M059J (cell line): ENCODE measurements around the gene ZCCHC14. TPM values are rescaled to one million over a fixed set of nuclear protein-coding genes. Genes with fewer than 3 reads are reported as not detected.
"Not testable (repeated sequence)": the region's sequence is repeated elsewhere in the genome, so short reads cannot be mapped to it uniquely, and the experiment has no call there.

Experiments used
- DNase-seq: peaks from one replicate; pipeline ENCODE4 v3.0.0-alpha.2; 2012; ENCODE audit warnings: low read depth
- total RNA-seq: library from RNA; depleted of rRNA; stranded (reverse); fragments of >200 nt; shearing (Covaris generic); gene quantifications from 2 replicates; pipeline ENCODE4 v1.2.3, GENCODE V29; 2014

Gene ZCCHC14
- total RNA-seq, 1 experiment from 2014 or later, result 7.8 TPM

DNA sequence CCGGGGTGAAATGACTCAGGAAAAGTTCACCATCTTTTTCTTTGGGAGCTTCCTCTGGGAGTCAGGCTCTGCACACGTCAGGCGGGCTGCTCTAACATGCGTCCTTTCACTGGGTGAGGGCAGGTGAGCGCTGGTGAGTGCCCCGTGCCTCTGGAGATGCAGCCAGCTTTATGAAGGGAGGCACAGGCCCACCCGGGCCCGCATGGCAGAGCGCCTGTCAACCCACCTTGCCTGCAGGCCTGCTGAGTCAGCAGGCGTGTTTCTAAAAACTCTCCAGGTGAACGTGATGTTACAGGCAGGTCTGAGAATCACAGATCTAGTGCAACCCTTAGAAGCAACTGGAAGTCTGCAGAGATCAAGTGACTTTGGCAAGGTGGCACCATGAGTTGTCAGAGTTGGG is 82.3 kb downstream of the ZCCHC14 start:
- DNase-seq, result no peak

GRCh38 chr16:87409781-87410180 is 83.0 kb downstream of the ZCCHC14 start:
- no peak for DNase-seq

GRCh38 chr16:87409153-87409552 is 83.7 kb downstream of the ZCCHC14 start:
- DNase-seq, result no peak

- peak; percentile 57 for DNase-seq
These were observed 85.2 kb downstream of the ZCCHC14 start for GRCh38 chr16:87407511-87408112.

DNA sequence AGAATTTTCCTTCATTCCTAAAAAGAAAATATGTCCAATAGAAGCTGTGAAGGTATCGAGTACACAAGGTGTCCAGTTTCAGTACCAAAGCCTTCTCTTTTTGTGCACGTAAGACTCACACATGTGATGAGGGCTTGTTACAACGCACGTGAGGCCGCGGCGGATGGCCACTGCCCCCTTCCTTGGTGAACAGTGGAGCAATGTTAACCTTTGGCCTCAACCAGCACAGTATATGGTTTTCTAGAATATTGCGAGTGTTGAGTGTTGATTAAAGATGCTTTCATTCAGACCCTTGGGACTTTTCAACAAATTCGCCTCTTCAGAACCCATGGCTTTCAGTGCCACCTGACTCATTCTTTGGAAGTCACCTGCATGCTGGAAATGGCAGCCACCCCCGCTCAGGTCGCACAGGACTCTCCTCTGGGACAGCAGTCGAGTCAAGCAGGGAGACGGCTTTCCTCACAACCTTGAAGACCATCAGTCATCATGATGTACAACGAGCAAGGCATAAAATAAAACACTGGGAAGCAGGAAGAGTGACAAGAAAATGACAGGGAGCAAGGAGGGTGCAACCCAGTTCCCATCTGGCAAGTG is 86.2 kb downstream of the ZCCHC14 start:
- DNase-seq, result no peak

DNA sequence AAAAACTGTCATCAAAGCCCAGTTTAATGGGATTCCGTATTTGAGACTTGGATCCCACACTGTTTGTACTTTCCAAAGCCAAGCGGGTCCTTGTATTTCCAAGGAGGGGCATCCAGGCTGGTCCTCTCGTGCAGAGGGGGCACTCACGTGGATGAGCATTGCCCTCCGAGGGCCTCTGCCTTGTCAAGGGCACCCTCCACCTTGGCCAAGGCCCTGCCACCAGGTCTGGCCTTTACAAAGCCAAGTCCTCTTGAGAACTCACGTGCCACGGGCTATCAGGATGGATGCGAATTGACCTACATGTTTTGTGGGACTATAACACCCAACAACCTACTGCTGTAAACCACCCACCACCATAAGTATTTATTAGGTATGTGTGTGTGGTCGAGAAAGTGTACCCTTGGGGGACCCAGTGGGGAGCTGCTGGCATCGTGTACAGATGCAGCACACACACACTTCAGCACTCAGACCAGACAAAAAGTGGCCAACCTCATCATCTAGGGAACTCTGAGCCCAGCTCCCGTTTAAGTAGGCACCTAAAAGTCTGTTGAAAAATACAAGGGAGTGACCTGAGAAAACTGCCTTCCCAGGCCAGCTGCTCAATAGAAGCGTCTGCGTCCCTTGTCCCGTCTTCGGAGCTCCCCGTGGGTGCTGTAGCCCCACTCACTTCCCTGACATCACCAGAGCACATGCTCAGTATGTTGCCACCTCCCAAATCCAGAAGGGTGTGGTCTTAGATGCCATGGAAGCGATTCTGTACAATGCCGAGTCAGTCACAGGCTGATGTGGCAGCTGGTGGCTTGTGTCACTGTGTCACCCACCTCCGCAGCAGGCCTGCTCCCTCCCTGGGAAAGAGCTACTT is 87.8 kb downstream of the ZCCHC14 start:
- no peak for DNase-seq

GRCh38 chr16:87395181-87395842 is 97.5 kb downstream of the ZCCHC14 start:
- no peak for DNase-seq

- DNase-seq, result no peak
These were observed 99.2 kb downstream of the ZCCHC14 start for GRCh38 chr16:87393680-87394055.

GRCh38 chr16:87392821-87393679 is 99.8 kb downstream of the ZCCHC14 start:
- DNase-seq, result peak; percentile 56

DNA sequence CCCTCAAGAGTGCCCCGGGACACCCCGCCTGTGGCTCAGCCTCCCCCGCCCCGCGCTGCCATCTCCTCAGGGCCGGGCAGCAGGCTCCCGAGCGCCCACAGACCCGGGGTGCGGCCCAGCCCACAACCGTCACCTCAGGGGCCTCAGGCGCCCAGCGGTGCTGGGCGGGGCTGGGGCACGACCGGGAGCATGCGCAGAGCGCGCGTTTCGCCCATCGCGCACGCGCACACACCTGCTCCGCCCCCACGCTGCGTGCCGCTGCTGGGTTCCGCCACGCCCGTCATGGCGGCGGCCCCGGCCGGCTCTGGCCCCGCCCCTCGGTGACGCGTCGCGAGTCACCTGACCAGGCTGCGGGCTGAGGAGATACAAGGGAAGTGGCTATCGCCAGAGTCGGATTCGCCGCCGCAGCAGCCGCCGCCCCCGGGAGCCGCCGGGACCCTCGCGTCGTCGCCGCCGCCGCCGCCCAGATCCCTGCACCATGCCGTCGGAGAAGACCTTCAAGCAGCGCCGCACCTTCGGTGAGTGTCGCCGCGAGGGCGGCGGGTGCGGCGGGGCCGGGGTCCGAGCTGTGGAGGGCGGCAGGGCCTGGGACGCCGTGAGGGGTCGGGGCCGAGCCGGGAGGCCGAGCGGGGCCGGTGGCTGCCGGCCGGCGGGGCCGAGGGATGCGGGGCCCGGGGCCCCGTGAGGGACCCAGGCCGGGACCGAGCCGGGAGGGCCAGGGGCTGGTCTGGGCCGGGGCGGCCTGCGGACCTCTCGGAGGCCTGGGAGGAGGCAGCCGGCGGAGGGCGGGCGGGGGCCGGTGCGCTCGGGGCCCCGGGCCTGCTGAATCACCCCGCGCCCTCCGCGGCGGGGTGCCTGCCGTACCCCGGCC is 100.6 kb downstream of the ZCCHC14 start, which contains the start of gene MAP1LC3B:
MAP1LC3B (plus strand) TSS at position 387 of the 871 bp plus-strand sequence; CDS start at position 479, 92 bp downstream.
- DNase-seq, result peak; percentile 93

DNA sequence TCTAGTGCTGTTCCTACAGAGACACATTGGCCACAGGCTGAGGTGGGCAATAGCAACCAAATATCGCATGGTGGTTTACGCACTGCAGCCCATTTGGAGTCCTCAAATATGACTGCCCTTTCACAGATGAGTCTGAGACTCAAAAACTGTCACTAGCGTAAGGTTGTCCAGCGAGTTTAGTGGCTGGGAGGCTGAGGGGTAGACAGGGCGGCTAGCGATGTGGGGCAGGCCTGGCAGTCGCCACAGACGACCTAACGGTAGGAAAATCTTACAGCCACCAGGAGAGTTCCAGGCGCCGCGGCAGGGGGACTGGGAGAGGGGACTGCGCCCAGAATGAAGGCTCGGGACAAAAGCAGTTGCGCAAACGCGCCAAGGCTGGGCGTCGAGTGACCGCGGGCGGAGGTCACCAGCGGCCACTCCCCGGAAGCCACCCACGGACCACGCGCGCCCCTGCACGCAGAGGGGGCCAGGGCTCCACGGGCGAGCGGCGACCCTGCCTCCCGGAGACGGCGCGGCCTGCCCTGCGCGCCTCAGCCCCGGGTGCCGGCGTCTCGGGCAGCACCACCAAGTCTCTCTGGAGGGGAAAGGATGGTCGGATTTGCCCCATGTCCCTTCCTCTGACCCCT is 101.4 kb downstream of the ZCCHC14 start:
- no peak for DNase-seq

DNA sequence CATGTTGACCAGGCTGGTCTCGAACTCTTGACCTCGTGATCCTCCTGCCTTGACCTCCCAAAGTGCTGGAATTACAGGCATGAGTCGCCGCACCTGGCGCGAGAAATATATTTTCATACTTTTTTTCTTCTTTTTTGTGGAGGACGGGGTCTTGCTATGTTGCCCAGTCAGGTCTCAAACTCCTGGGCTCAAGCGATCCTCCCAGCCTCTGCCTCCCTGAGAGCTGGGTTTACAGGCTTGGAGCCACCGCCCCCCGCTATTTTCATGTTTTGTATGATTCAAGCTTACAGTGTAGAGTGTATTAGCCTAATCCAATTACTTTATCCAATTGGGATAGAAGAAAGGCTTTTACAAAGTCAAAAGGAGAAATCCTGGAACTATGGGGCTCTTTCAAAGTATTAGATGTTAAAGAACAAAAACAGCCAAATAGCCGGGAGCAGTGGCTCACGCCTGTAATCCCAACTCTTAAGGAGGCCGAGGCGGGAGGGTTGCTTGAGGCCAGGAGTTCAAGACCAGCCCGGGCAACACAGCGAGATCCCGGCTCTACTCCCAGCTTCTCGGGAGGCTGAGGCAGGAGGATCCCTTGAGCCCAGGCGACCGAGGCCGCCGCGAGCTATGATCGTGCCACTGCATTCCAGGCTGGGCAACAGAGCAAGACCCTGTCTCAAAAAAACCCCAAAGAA is 102.0 kb downstream of the ZCCHC14 start:
- DNase-seq, result no peak

GRCh38 chr16:87389914-87390313 is 102.9 kb downstream of the ZCCHC14 start:
- DNase-seq, result not testable (repeated sequence)

DNA sequence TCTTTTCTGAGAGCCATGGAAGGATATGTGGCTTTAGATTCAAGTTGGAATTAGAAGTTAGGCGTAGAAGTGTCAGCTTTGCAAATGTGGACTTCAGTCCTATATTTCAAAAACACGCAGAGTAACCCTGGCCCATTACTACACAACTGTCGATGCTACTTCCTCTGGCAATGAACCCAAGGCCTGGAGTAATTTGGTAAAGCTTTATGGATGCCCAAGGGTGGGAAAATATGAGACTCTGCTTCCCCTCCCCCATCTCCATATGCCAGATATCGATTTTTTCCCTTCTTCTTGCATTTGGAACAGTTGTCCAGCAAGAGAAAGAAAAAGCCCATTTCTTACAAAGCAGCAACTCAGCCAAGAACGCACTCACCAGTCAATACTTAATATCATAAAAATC is 103.6 kb downstream of the ZCCHC14 start:
- no peak for DNase-seq

- no peak for DNase-seq
These were observed 104.0 kb downstream of the ZCCHC14 start for GRCh38 chr16:87388818-87389134.

DNA sequence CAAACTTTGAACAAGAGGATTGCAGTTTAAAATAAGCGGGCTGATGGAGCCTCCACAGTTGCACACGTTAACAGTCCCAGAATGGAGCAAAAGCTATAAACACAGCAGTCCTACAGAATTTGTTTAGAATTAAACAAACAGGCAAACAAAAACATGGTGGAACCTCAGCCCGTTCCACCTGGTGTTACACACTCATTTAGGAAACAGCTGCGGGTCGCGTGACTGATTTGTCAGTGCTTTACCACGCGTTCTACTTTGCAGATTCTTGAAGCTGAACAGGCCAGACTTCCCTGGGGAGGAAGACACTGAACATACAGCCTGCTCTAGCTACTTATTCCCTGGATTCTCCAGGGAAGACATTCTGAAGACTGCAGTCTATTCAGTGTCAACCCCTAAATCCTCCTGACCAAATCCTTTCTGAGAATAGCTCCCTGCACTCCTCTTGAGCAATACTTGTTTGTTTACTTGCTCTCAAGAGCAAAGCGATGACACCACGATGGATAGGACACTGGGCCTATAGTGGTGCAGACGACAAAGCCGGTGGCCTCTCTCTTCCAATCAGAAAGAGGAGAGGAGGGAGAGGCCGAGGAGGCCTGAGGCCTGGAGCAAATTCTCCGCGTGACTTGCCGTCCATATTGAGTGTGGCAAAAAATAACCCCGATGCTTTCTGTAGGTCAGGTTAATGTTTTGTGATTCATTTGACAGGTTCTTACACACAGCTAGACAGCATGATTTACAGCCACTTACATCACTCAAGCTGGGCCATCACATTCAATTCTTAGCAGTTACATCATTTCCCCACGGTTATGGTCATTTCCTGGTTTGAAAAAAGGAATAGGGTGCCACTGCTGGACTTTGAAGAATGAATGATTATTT is 104.6 kb downstream of the ZCCHC14 start:
- DNase-seq, result peak; percentile 99

DNA sequence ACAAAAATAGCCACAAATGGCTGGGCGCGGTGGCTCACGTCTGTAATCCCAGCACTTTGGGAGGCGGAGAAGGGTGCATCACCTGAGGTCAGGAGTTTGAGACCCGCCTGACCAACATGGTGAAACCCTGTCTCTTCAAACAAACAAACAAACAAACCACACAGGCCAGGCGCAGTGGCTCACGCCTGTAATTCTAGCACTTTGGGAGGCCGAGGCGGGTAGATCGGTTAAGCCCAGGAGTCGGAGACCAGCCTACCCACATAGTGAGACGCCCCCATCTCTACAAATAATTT is 108.0 kb downstream of the ZCCHC14 start:
- DNase-seq, result not testable (repeated sequence)

DNA sequence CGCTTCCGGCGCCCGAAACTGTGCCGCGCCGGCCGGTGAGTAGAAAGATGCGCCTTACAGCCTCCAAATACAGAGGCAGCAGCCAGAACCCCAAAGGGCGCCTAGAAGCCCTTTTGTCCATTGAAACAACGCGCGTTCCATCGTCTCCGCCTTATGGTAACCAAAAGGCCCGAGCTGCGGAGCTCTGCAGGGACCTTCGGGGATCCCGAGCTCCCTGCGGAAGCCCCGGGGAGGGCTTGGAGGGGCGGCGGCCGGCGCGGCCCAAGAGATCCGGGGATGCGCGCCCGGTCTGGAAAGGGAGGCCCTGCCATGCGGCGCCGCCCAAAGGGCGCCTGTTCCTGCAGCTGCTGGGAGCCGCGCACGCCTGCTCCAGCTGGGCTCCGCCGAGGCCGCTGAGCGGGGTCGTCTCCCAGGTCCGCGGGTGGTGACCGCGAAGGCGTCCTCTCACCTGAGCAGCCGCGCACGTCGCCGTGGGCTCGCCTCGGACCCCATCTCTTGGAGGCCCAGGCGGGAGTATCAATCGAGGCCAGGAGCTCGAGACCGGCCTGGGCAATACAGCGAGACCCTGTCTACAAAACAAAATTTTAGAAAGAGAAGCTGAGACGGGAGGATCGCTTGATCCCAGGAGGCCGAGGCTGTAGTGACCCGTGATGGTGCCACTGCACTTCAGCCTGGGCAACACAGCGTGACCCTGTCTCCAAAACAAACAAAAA is 108.5 kb downstream of the ZCCHC14 start:
- no peak for DNase-seq
